Cortex of kidney (tissue), 1 donor: Measurements from ENCODE around the gene AGPAT4.
"Not testable (repeated sequence)": the region's sequence is repeated elsewhere in the genome, so short reads cannot be mapped to it uniquely, and the experiment has no call there.

Experiments used
- DNase-seq: peaks from one replicate; lab custom pipeline; 2025; lab: John Stamatoyannopoulos, UW

The AGPAT4 gene

GRCh38 chr6:161200610-161201370, 73.1 kb downstream of the AGPAT4 start:
- DNase-seq: no peak

GRCh38 chr6:161199850-161200249, 74.0 kb downstream of the AGPAT4 start:
- no peak for DNase-seq

- no peak for DNase-seq
These were observed 74.9 kb downstream of the AGPAT4 start for GRCh38 chr6:161198783-161199460.

GRCh38 chr6:161198176-161198575, 75.7 kb downstream of the AGPAT4 start:
- DNase-seq: no peak

- DNase-seq: no peak
These were observed 78.5 kb downstream of the AGPAT4 start for GRCh38 chr6:161195386-161195785.

GRCh38 chr6:161194374-161194773, 79.5 kb downstream of the AGPAT4 start:
- no peak for DNase-seq

GRCh38 chr6:161192636-161193411, 81.0 kb downstream of the AGPAT4 start:
- no peak for DNase-seq

- DNase-seq: no peak
These were observed 82.2 kb downstream of the AGPAT4 start for GRCh38 chr6:161191671-161192070.

- DNase-seq: no peak
These were observed 82.9 kb downstream of the AGPAT4 start for GRCh38 chr6:161191007-161191406.

GRCh38 chr6:161189891-161190290, 84.0 kb downstream of the AGPAT4 start:
- no peak for DNase-seq

- no peak for DNase-seq
These were observed 85.1 kb downstream of the AGPAT4 start for GRCh38 chr6:161188547-161189465.

- no peak for DNase-seq
These were observed 87.6 kb downstream of the AGPAT4 start for GRCh38 chr6:161186173-161186769.

- DNase-seq: no peak
These were observed 92.7 kb downstream of the AGPAT4 start for GRCh38 chr6:161181121-161181520.

GRCh38 chr6:161178155-161178554, 95.7 kb downstream of the AGPAT4 start:
- DNase-seq: not testable (repeated sequence)

GRCh38 chr6:161176428-161176827, 97.4 kb downstream of the AGPAT4 start:
- not testable (repeated sequence) for DNase-seq

GRCh38 chr6:161172769-161173168, 101.1 kb downstream of the AGPAT4 start:
- not testable (repeated sequence) for DNase-seq

- no peak for DNase-seq
These were observed 102.7 kb downstream of the AGPAT4 start for GRCh38 chr6:161171207-161171606.

- no peak for DNase-seq
These were observed 104.2 kb downstream of the AGPAT4 start for GRCh38 chr6:161169696-161170095.

- DNase-seq: no peak
These were observed 104.8 kb downstream of the AGPAT4 start for GRCh38 chr6:161169035-161169434.

- DNase-seq: no peak
These were observed 105.5 kb downstream of the AGPAT4 start for GRCh38 chr6:161168281-161168891.

- no peak for DNase-seq
These were observed 107.2 kb downstream of the AGPAT4 start for GRCh38 chr6:161166677-161167076.
